ENCODE results near the gene GALNTL6.
"Not testable (repeated sequence)": the region's sequence is repeated elsewhere in the genome, so short reads cannot be mapped to it uniquely, and the experiment has no call there.

Gene GALNTL6

DNA sequence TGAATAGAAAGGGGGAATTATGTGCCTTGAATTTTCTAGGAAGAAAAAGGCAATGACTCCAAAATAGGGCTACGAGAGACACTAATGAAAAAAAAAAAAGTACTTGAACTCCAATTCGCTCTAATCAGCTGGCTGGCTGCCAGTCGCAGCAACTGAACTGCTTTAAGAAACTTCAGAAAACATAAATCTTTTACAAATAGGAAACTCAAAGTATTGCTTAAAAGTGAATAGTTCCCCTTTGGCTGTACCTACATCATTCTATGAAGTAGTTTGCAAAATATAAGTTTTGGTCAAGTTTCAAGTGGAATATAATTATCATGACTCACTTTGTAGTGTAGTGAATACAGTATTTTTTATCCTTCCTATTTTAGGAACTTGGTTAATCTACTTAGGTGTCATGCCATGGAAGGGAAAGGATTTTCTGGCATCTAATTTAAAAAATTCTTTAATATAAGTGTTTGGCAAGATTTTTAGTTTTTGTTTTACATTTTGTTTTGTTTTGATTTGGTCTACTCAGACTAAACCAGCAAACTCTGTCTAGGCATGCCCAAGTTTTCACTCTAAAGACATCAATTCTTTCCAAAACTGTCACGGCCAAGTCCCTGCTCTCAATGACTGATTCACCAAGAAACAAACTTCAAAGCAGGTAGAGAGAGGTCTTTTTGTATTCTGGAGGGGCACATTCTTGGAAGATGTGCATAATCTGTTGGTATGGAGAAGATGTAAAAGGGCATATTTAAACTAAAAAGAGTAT, 973.0 kb downstream of the GALNTL6 start:
- Histone ChIP-seq H3K4me3 (ENCODE audit: low read length in 2 of 2) (no peak overlapping the region), H3K36me3 (ENCODE audit: control insufficient read depth in 2 of 2, insufficient read depth in 2 of 2, low read length in 2 of 2) (no peaks in the 10 kb centered on the region), H3K9me3 (ENCODE audit: control insufficient read depth in 2 of 2, low read length in 2 of 2) (no peaks in the 10 kb centered on the region), H3K27me3 (ENCODE audit: control insufficient read depth in 2 of 2, insufficient read depth in 2 of 2, low read length in 2 of 2) (peaks cover 0 to 2% of the 10 kb centered on the region in 2 donors), H3K9ac (ENCODE audit: low read depth in 1 of 2, low read length in 2 of 2) (no peak overlapping the region), H3K27ac (ENCODE audit: low read depth in 2 of 2, low read length in 2 of 2) (no peak overlapping the region), H3K4me1 (ENCODE audit: control insufficient read depth in 2 of 2, insufficient read depth in 2 of 2, low read length in 2 of 2) (no peaks in the 10 kb centered on the region)

DNA sequence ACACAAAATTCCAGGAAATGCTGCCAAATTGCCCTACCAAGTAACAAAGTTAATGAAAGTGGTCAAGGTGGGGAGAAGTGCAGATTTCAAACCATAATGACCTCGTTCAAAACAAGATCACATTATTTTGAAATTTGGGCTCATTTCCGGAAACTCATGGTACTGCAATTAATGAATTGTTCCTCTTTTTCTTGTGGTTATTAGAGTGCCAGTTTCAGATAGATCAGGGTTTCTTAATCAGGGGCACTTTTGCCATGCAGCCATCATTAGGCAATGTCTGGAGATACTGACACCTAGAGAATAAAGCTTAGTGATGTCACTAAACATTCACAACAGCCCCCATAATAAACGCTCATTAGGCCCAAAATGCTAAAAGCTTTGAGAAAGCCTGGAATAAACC, 973.9 kb downstream of the GALNTL6 start:
- no peaks in the 10 kb centered on the region for H3K9me3 ChIP-seq (ENCODE audit: control insufficient read depth in 2 of 2, low read length in 2 of 2)
- peaks cover 0 to 2% of the 10 kb centered on the region in 2 donors for H3K27me3 ChIP-seq (ENCODE audit: control insufficient read depth in 2 of 2, insufficient read depth in 2 of 2, low read length in 2 of 2)
- no peaks in the 10 kb centered on the region for H3K4me1 ChIP-seq (ENCODE audit: control insufficient read depth in 2 of 2, insufficient read depth in 2 of 2, low read length in 2 of 2)
- no peak overlapping the region for H3K4me3 ChIP-seq (ENCODE audit: low read length in 2 of 2)
- no peak overlapping the region for H3K27ac ChIP-seq (ENCODE audit: low read depth in 2 of 2, low read length in 2 of 2)
- no peaks in the 10 kb centered on the region for H3K36me3 ChIP-seq (ENCODE audit: control insufficient read depth in 2 of 2, insufficient read depth in 2 of 2, low read length in 2 of 2)
- no peak overlapping the region for H3K9ac ChIP-seq (ENCODE audit: low read depth in 1 of 2, low read length in 2 of 2)

DNA sequence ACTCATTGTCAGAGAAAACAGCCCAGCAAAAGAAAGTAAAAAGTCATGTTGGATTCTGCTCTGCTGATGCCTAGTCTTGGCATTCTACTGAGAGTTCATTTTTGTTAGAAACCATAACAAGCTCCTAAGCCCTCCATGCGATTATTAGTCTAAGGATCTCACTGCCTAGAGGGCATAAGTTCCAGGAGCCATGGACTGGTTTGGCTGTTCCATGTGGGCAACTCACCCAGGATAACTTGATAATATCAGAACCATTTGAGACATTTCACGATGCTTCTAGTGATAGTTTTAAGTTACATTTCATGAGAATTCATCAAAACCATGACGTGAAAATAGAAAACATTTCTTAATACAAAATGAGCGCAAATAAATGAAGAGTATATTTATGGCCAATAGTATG, 978.6 kb downstream of the GALNTL6 start:
- Histone ChIP-seq H3K9me3 (ENCODE audit: control insufficient read depth in 2 of 2, low read length in 2 of 2) (no peaks in the 10 kb centered on the region), H3K4me1 (ENCODE audit: control insufficient read depth in 2 of 2, insufficient read depth in 2 of 2, low read length in 2 of 2) (no peaks in the 10 kb centered on the region), H3K4me3 (ENCODE audit: low read length in 2 of 2) (no peak overlapping the region), H3K27me3 (ENCODE audit: control insufficient read depth in 2 of 2, insufficient read depth in 2 of 2, low read length in 2 of 2) (peaks cover 0 to 2% of the 10 kb centered on the region in 2 donors), H3K27ac (ENCODE audit: low read depth in 2 of 2, low read length in 2 of 2) (no peak overlapping the region), H3K9ac (ENCODE audit: low read depth in 1 of 2, low read length in 2 of 2) (no peak overlapping the region), H3K36me3 (ENCODE audit: control insufficient read depth in 2 of 2, insufficient read depth in 2 of 2, low read length in 2 of 2) (no peaks in the 10 kb centered on the region)

DNA sequence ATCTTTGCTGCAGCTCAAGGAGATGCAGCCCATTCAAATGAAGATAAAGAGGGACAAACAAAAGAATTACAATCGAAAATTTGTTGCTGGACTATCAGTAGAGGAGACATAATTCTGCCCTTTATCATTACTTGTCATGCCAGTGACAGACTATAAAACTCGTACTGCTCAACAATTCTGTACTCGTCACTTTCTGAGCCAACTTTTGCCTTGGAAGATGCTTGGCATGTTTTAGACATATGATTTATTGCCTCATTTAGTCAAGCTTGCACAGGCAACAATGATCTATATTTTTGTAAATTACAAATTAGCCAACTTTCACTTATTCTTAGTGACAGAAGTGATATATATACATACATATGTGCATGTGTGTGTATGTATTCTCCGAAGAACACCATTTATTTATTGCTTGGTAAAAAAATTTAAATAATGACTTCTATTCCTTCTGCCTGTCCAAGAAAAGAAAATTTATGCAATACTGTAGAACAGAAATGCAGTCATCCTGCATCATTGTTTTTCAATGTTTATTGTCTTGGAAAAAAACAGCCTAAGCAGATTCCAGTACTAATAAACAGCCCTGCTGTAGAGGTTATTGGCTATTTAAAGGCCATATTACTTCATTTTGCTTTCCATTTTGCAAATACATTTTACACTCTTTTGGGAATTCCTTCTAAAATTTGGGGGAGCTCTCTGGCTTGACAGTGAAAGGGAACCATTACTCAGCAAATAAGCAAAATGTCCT, 980.5 kb downstream of the GALNTL6 start:
- Histone ChIP-seq H3K36me3 (ENCODE audit: control insufficient read depth in 2 of 2, insufficient read depth in 2 of 2, low read length in 2 of 2) (no peaks in the 10 kb centered on the region), H3K9me3 (ENCODE audit: control insufficient read depth in 2 of 2, low read length in 2 of 2) (no peaks in the 10 kb centered on the region), H3K4me3 (ENCODE audit: low read length in 2 of 2) (no peak overlapping the region), H3K27me3 (ENCODE audit: control insufficient read depth in 2 of 2, insufficient read depth in 2 of 2, low read length in 2 of 2) (no peaks in the 10 kb centered on the region), H3K9ac (ENCODE audit: low read depth in 1 of 2, low read length in 2 of 2) (no peak overlapping the region), H3K27ac (ENCODE audit: low read depth in 2 of 2, low read length in 2 of 2) (no peak overlapping the region), H3K4me1 (ENCODE audit: control insufficient read depth in 2 of 2, insufficient read depth in 2 of 2, low read length in 2 of 2) (no peaks in the 10 kb centered on the region)

DNA sequence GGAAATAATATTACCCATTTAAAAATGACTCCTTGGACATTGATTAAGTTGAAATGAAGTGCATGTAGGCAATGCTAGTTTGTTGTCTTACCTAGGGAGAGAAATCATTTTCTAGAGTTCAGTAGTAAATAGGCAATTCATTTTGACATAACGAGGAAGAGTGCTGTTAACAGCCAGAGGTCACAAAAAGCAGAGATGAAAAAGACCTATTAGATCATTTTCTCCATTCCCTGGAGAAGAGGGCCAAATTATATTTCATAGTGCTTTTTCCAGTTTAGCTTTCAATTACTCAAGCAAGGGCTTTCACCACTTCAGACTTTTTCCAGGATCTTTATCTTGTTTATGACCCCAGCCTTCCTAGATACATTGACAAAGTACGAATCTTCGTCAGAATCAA, 981.1 kb downstream of the GALNTL6 start:
- H3K9ac ChIP-seq (ENCODE audit: low read depth in 1 of 2, low read length in 2 of 2): no peak overlapping the region
- no peak overlapping the region for H3K27ac ChIP-seq (ENCODE audit: low read depth in 2 of 2, low read length in 2 of 2)
- H3K4me3 ChIP-seq (ENCODE audit: low read length in 2 of 2): no peak overlapping the region
- no peaks in the 10 kb centered on the region for H3K9me3 ChIP-seq (ENCODE audit: control insufficient read depth in 2 of 2, low read length in 2 of 2)
- no peaks in the 10 kb centered on the region for H3K36me3 ChIP-seq (ENCODE audit: control insufficient read depth in 2 of 2, insufficient read depth in 2 of 2, low read length in 2 of 2)
- no peaks in the 10 kb centered on the region for H3K27me3 ChIP-seq (ENCODE audit: control insufficient read depth in 2 of 2, insufficient read depth in 2 of 2, low read length in 2 of 2)
- H3K4me1 ChIP-seq (ENCODE audit: control insufficient read depth in 2 of 2, insufficient read depth in 2 of 2, low read length in 2 of 2): no peaks in the 10 kb centered on the region

DNA sequence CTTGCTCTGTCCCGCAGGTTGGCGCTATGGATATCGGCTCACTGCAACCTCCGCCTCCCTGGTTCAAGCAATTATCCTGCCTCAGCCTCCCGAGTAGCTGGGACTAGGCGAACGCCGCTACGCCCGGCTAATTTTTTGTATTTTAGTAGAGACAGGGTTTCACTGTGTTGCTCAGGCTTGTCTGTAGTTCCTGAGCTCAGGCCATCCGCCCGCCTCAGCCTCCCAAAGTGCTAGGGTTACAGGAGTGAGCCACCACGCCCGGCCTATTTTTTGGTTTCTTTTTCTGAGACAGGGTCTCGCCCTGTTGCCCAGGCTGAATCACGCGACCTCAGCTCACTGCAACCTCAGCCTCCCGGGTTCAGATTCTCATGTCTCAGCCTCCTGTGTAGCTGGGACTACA, 984.1 kb downstream of the GALNTL6 start:
- not testable (repeated sequence) for H3K36me3 ChIP-seq (ENCODE audit: control insufficient read depth in 2 of 2, insufficient read depth in 2 of 2, low read length in 2 of 2); H3K9me3 ChIP-seq (ENCODE audit: control insufficient read depth in 2 of 2, low read length in 2 of 2); H3K27me3 ChIP-seq (ENCODE audit: control insufficient read depth in 2 of 2, insufficient read depth in 2 of 2, low read length in 2 of 2); H3K9ac ChIP-seq (ENCODE audit: low read depth in 1 of 2, low read length in 2 of 2); H3K4me1 ChIP-seq (ENCODE audit: control insufficient read depth in 2 of 2, insufficient read depth in 2 of 2, low read length in 2 of 2); H3K4me3 ChIP-seq (ENCODE audit: low read length in 2 of 2); H3K27ac ChIP-seq (ENCODE audit: low read depth in 2 of 2, low read length in 2 of 2)

DNA sequence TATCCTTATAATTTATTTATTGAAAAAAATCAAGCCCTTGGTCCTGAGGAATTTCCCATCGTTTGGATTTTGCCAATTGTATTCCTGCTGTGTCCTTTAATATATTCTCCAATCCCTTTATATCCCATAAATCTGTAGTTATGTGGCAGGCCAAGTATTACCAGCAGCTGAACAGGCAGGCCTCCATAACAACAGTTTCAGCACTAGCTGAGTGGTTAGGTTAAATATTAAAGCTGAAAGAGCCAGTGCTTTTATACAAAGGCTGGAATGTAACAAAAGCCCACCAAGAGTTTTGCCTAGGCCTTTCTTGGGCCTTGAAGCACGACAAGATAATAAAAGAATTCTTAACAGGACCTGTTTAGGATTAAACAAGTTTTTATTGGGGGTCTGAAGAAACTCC, 988.8 kb downstream of the GALNTL6 start:
- H3K9me3 ChIP-seq (ENCODE audit: control insufficient read depth in 2 of 2, low read length in 2 of 2): no peaks in the 10 kb centered on the region
- H3K4me3 ChIP-seq (ENCODE audit: low read length in 2 of 2): no peak overlapping the region
- H3K27me3 ChIP-seq (ENCODE audit: control insufficient read depth in 2 of 2, insufficient read depth in 2 of 2, low read length in 2 of 2): no peaks in the 10 kb centered on the region
- no peak overlapping the region for H3K9ac ChIP-seq (ENCODE audit: low read depth in 1 of 2, low read length in 2 of 2)
- H3K27ac ChIP-seq (ENCODE audit: low read depth in 2 of 2, low read length in 2 of 2): no peak overlapping the region
- no peaks in the 10 kb centered on the region for H3K36me3 ChIP-seq (ENCODE audit: control insufficient read depth in 2 of 2, insufficient read depth in 2 of 2, low read length in 2 of 2)
- H3K4me1 ChIP-seq (ENCODE audit: control insufficient read depth in 2 of 2, insufficient read depth in 2 of 2, low read length in 2 of 2): no peaks in the 10 kb centered on the region

DNA sequence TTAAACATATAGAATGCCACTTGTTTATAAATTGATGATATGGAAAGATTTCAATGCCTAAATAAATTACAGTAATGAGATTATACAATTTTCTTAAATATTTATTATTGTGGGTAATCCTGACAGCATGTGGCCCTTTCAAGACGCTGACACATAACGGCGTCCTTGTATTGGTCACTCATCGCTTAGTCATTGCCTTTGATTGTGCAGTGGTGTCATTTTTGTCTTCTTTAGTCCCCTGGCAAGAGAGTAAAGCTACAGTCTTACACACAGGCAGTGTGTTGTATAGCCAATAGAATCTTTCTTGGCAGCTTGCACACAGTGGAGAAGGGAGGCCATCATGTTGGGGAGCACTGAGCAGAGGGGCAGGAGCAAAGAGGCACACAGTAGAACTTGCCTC, 993.6 kb downstream of the GALNTL6 start:
- Histone ChIP-seq H3K36me3 (ENCODE audit: control insufficient read depth in 2 of 2, insufficient read depth in 2 of 2, low read length in 2 of 2) (no peaks in the 10 kb centered on the region), H3K4me3 (ENCODE audit: low read length in 2 of 2) (no peak overlapping the region), H3K9ac (ENCODE audit: low read depth in 1 of 2, low read length in 2 of 2) (no peak overlapping the region), H3K9me3 (ENCODE audit: control insufficient read depth in 2 of 2, low read length in 2 of 2) (no peaks in the 10 kb centered on the region), H3K27ac (ENCODE audit: low read depth in 2 of 2, low read length in 2 of 2) (no peak overlapping the region), H3K4me1 (ENCODE audit: control insufficient read depth in 2 of 2, insufficient read depth in 2 of 2, low read length in 2 of 2) (no peaks in the 10 kb centered on the region), H3K27me3 (ENCODE audit: control insufficient read depth in 2 of 2, insufficient read depth in 2 of 2, low read length in 2 of 2) (no peaks in the 10 kb centered on the region)

DNA sequence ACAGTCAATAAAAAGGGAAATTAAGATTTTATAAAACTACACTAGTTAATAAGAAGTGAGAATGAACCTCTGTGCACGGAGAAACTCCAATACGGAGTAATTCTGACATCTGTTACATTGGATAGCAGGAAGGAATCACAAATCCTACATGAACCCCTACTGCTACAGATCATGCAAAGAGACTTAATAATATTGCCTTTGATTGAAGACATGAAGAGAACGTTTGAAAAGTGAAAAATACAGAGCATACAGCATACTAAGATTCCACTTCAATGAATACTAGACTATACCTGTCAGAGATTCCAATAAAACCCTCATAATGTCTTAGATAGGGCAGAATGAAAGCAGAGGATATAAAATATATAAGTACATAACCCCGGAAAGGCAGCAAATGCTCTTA, 995.0 kb downstream of the GALNTL6 start:
- Histone ChIP-seq H3K27ac (ENCODE audit: low read depth in 2 of 2, low read length in 2 of 2) (no peak overlapping the region), H3K9me3 (ENCODE audit: control insufficient read depth in 2 of 2, low read length in 2 of 2) (no peaks in the 10 kb centered on the region), H3K9ac (ENCODE audit: low read depth in 1 of 2, low read length in 2 of 2) (no peak overlapping the region), H3K4me3 (ENCODE audit: low read length in 2 of 2) (no peak overlapping the region), H3K36me3 (ENCODE audit: control insufficient read depth in 2 of 2, insufficient read depth in 2 of 2, low read length in 2 of 2) (no peaks in the 10 kb centered on the region), H3K27me3 (ENCODE audit: control insufficient read depth in 2 of 2, insufficient read depth in 2 of 2, low read length in 2 of 2) (no peaks in the 10 kb centered on the region), H3K4me1 (ENCODE audit: control insufficient read depth in 2 of 2, insufficient read depth in 2 of 2, low read length in 2 of 2) (no peaks in the 10 kb centered on the region)

DNA sequence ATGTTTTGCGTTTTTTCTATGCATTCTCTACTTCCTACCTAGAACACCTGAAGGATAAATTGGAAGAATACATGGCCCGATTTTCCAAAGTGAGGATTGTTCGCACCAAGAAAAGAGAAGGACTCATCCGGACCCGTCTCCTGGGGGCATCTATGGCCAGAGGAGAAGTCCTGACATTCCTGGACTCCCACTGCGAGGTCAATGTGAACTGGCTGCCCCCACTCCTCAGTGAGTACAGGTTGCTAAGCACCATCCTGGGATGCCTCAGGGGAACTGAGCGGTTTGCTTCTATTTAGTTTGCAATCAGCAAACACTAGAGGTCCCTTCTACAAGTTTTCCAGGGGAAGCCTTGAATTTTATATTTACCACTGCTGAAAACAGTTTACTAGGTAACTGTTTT, 996.1 kb downstream of the GALNTL6 start:
- no peaks in the 10 kb centered on the region for H3K9me3 ChIP-seq (ENCODE audit: control insufficient read depth in 2 of 2, low read length in 2 of 2)
- H3K36me3 ChIP-seq (ENCODE audit: control insufficient read depth in 2 of 2, insufficient read depth in 2 of 2, low read length in 2 of 2): no peaks in the 10 kb centered on the region
- no peak overlapping the region for H3K4me3 ChIP-seq (ENCODE audit: low read length in 2 of 2)
- no peaks in the 10 kb centered on the region for H3K27me3 ChIP-seq (ENCODE audit: control insufficient read depth in 2 of 2, insufficient read depth in 2 of 2, low read length in 2 of 2)
- H3K27ac ChIP-seq (ENCODE audit: low read depth in 2 of 2, low read length in 2 of 2): no peak overlapping the region
- H3K4me1 ChIP-seq (ENCODE audit: control insufficient read depth in 2 of 2, insufficient read depth in 2 of 2, low read length in 2 of 2): peaks cover 0 to 2% of the 10 kb centered on the region in 2 donors
- H3K9ac ChIP-seq (ENCODE audit: low read depth in 1 of 2, low read length in 2 of 2): no peak overlapping the region
